Measurements from ENCODE around the gene CAD.

GRCh38 chr2:27202854-27203253, 14.3 kb upstream of the CAD start:
- TF ChIP-seq SMC3 (conservative IDR thresholded peaks at IDR 0.05; ENCODE audit: poor library complexity) (no peak), TAF1 (IDR thresholded peaks at IDR 0.05; ENCODE audit: low read depth) (no peak), EZH2 (IDR thresholded peaks at IDR 0.05; ENCODE audit: borderline replicate concordance, insufficient read depth, low read length, poor library complexity, severe bottlenecking) (no peak), MXI1 (conservative IDR thresholded peaks at IDR 0.05; ENCODE audit: poor library complexity, severe bottlenecking) (no peak), RAD21 (conservative IDR thresholded peaks at IDR 0.05) (no peak), POLR2AphosphoS5 (IDR thresholded peaks at IDR 0.05) (no peak), EP300 (conservative IDR thresholded peaks at IDR 0.05; ENCODE audit: poor library complexity, severe bottlenecking) (no peak)
- TF ChIP-seq, protein P1, sequence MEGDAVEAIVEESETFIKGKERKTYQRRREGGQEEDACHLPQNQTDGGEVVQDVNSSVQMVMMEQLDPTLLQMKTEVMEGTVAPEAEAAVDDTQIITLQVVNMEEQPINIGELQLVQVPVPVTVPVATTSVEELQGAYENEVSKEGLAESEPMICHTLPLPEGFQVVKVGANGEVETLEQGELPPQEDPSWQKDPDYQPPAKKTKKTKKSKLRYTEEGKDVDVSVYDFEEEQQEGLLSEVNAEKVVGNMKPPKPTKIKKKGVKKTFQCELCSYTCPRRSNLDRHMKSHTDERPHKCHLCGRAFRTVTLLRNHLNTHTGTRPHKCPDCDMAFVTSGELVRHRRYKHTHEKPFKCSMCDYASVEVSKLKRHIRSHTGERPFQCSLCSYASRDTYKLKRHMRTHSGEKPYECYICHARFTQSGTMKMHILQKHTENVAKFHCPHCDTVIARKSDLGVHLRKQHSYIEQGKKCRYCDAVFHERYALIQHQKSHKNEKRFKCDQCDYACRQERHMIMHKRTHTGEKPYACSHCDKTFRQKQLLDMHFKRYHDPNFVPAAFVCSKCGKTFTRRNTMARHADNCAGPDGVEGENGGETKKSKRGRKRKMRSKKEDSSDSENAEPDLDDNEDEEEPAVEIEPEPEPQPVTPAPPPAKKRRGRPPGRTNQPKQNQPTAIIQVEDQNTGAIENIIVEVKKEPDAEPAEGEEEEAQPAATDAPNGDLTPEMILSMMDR (IDR thresholded peaks at IDR 0.05; ENCODE audit: poor library complexity, severe bottlenecking): no peak
- TF ChIP-seq, protein P2, sequence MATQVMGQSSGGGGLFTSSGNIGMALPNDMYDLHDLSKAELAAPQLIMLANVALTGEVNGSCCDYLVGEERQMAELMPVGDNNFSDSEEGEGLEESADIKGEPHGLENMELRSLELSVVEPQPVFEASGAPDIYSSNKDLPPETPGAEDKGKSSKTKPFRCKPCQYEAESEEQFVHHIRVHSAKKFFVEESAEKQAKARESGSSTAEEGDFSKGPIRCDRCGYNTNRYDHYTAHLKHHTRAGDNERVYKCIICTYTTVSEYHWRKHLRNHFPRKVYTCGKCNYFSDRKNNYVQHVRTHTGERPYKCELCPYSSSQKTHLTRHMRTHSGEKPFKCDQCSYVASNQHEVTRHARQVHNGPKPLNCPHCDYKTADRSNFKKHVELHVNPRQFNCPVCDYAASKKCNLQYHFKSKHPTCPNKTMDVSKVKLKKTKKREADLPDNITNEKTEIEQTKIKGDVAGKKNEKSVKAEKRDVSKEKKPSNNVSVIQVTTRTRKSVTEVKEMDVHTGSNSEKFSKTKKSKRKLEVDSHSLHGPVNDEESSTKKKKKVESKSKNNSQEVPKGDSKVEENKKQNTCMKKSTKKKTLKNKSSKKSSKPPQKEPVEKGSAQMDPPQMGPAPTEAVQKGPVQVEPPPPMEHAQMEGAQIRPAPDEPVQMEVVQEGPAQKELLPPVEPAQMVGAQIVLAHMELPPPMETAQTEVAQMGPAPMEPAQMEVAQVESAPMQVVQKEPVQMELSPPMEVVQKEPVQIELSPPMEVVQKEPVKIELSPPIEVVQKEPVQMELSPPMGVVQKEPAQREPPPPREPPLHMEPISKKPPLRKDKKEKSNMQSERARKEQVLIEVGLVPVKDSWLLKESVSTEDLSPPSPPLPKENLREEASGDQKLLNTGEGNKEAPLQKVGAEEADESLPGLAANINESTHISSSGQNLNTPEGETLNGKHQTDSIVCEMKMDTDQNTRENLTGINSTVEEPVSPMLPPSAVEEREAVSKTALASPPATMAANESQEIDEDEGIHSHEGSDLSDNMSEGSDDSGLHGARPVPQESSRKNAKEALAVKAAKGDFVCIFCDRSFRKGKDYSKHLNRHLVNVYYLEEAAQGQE (IDR thresholded peaks at IDR 0.05; ENCODE audit: borderline replicate concordance): no peak

Data from neural cell (in vitro differentiated cells).